RKO (cell line): ENCODE data around the gene CDK11B.

Source experiments
- DNase-seq: peaks from one replicate; pipeline ENCODE4 v3.0.0-alpha.2; 2016; ENCODE audit warnings: low spot score

Gene CDK11B

DNA sequence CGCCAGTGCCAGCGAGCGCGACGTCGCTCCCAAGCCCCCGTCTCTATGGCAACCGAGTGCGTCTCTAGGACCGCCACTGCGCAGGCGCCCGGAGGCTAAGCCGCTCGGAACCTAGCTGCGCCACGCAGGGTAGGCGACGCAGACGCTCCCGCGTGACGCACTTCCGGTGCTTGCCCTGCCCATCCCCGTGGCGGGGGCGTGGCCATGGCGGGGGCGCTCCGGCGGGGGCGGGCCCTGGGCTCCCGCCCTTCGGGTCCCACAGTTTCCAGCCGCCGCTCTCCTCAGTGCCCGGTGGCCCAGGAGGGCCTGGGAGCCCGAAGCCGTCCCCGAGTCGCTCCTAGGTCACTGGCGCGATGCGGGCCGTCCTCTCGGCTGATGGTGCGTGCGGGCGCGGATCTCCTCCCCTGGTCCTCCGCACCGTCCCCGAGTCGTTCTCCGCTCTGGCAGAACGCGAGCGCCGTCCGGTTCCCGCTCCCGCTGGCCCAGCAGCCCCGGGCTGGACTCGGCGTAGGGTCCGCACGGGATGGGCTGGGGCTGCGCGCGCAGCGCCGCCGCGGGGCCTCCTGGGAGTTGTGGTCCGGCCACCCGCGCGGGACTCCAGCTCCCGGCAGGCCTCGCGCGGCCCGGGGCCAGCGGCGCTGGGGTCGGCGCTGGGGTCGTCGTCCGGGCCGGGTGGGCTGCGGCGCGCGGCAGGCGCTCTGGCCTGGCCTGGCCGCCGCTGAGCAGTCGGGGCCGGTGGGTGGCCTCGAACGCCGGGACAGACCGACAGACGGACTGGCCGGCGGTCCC is 43.4 kb downstream of the CDK11B start, which contains the start of gene MIB2:
TSS of gene MIB2 (plus strand) at position 245 of the 789 bp plus-strand sequence. CDS start 7,953 bp downstream, outside the sequence.
- peak; percentile 97 for DNase-seq

DNA sequence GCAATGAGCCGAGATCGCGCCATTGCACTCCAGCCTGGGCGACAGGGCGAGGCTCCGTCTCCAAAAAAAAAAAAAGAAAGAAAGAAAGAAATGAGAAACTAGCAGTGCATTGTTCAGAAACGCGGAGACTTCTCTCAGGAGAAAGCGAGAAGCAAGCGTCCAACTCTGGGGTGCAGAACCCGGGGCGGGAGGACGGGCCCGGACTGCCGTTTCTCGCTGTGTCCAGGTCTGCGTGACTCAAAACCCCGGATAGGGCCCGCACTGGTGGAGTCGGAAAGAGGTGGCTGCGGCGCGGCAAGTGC is 43.9 kb downstream of the CDK11B start:
- DNase-seq, result no peak

DNA sequence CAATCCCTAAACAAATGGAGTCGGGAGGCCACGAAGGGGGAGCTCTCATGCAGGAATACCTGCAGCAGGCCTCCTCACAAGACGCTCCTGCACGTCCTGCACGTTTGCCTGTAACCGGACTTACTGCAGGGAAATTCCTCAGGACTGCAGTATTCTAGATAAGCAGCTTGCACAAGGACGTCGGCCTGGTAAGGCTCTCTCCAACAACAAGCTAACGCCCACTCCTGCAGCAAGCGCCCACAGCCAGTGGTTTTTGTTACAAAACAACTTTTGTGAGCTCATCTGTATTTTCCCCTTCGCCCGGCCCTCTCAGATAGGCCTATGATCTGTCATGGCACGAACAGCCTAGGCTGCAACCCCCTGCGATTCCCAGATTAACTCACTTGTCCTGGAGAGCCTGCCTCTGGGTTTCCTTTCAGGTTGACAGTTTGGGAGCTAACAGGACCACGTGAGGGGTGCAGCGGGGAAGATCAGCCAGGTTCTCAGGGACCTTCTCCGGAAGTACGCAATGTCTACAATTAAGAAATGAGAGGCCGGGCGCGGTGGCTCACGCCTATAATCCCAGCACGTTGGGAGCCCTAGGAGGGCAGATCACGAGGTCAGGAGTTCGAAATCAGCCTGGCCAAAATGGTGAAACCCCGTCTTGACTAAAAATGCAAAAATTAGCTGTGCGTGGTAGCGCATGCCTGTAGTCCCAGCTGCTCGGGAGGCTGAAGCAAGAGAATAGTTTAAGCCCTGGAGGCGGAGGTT is 44.4 kb downstream of the CDK11B start:
- peak; percentile 67 for DNase-seq

DNA sequence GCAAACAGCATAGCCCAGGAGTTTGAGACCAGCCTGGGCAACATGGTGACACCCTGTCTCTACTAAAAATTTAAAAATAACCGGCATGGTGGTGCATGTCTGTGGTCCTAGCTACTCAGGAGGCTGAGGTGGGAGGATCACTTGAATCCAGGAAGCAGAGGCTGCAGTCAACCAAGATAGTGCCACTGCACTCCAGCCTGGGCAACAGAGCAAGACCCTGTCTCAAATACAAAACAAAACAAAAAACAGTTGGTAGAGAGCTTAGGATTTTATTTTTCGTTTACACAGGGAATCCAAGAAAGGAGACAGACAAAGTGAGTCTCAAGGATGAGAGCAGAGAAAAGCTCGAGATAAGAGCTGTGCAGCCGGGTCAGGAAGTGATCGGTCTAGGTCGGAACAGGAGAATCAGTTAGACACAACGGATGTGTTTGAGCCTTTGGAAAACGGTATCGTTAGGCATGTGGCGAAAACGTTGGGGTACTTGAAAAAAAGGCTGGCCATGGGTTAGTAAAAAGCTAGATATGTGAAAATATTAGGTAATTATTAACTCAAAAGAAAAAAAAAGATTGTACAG is 45.2 kb downstream of the CDK11B start:
- DNase-seq, result no peak

DNA sequence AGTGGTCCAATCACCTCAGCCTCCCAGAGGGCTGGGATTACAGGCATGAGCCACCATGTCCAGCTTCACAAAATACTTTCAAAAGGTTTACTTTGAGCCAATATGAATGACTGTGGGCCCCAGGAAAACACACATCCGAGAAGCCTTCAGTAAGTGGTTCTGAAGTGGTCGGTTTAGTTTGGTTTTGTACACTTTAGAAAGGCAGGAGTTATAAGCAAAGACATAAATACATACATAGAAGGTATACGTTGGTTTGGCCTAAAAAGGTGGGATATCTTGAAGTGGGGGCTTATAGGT is 46.8 kb downstream of the CDK11B start:
- no peak for DNase-seq

DNA sequence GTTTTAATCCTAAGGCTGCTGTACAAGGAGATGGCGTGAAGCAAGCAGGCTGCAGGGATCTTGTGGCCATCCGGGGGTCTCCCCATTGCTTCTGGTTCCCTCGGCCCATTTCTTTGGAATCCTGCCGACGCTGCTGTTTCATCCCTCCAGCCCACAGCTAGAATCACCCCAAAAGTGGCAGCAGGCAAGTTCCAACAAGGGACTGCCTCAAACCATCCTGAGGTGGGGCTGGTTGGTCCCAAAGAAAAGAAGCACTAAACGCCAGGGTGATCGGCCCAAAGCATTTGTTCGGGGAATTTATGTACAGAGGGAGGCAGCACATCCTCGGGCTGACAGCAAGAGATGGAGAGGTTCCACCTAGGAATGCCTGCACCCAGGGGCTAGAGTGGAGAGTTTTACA is 48.0 kb downstream of the CDK11B start:
- DNase-seq, result no peak

DNA sequence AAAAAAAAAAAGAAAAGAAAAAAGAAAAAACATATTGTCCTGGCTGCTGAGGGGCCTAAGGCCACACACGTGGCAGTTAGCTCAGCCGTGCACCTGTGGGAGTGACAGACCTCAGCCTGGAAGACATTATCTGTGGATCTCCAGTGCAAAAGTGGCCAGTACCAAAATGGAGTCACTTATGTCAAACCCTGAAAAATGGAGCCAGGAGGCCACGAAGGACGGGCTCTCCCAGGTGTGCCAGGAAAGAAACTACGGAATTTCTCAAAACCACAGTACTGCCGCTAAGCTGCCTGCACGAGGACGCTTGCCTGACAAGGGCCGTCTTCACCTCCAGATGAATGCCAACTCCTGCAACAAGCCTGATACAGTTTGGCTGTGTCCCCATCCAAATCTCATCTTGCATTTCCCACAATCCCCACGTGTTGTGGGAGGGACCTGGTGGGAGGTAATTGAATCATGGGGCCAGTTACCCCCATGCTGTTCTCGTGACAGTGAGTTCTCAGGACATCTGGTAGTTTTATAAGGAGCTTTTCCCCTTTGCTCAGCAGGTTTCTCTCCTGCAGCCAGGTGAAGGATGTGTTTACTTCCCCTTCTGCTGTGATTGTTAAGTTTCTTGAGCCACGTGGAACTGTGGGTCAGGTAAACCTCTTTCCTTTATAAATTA is 48.9 kb downstream of the CDK11B start:
- DNase-seq, result no peak

DNA sequence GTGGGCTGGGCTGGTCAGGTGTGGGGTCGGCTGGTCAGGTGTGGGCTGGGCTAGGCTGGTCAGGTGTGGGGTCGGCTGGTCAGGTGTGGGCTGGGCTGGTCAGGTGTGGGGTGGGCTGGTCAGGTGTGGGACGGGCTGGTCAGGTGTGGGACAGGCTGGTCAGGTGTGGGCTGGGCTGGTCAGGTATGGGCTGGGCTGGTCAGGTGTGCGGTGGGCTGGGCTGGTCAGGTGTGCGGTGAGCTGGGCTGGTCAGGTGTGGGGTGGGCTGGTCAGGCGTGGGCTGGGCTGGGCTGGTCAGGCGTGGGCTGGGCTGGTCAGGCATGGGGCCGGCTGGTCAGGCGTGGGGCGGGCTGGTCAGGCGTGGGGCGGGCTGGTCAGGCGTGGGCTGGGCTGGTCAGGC is 52.6 kb downstream of the CDK11B start:
- no peak for DNase-seq

DNA sequence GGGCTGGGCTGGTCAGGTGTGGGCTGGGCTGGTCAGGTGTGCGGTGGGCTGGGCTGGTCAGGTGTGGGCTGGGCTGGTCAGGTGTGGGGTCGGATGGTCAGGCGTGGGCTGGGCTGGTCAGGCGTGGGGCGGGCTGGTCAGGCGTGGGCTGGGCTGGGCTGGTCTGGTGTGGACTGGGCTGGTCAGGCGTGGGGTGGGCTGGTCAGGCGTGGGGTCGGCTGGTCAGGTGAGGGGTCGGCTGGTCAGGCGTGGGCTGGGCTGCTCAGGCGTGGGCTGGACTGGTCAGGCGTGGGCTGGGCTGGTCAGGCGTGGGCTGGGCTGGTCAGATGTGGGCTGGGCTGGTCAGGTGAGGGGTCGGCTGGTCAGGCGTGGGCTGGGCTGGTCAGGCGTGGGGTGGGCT is 53.1 kb downstream of the CDK11B start:
- DNase-seq, result no peak

DNA sequence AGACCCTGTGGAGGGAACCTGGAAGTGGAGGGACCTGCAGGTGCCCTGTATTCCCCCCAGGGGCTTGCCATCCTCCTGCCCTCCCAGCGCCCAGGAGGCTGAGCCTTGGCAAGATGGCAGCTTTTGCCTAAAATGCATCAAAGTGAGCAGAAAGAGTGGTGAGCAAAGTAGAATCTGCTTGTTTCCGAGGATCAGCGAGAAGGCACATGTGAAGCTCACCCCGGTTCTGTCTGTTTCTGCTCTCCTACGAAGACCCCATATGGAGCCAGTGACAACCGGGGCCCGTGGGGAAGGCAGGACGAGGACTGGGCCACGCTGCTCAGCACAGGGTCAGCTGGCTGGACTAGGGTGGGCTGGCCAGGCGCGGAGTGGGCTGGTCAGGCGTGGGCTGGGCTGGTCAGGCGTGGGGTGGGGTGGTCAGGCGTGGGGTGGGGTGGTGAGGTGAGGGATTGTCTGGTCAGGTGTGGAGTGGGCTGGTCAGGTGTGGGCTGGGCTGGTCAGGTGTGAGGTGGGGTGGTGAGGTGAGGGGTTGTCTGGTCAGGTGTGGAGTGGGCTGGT is 53.7 kb downstream of the CDK11B start:
- DNase-seq, result no peak

DNA sequence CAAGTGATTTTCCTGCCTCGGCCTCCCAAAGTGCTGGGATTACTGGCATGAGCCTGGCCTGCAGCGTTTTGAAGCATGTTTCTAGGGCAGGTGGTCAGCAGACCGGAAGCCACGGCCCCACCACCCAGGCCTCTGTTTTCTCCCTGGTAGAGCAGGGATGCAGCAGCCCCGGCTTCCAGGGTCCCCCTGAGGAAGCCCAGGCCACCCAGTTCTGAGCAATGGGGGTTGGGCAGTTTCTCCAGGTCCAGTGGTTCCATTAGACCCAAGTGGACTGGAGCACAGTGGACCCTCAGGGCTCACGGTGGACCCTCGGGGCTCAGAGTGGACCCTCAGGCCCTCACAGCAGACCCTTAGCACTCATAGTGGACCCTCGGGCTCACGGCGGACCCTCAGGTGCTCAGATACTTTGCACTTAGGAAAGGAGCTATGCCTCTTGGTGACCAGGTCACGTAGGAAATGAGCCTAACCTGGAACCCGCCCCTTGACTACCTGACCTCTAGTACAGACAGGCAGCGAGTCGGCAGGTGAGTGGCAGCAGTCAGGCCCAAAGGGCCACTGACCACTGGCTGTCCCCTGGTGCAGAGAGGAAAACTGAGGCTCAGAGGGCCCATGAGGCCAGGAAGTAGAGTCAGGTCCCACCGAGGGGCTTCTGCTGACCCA is 54.3 kb downstream of the CDK11B start:
- DNase-seq, result no peak

DNA sequence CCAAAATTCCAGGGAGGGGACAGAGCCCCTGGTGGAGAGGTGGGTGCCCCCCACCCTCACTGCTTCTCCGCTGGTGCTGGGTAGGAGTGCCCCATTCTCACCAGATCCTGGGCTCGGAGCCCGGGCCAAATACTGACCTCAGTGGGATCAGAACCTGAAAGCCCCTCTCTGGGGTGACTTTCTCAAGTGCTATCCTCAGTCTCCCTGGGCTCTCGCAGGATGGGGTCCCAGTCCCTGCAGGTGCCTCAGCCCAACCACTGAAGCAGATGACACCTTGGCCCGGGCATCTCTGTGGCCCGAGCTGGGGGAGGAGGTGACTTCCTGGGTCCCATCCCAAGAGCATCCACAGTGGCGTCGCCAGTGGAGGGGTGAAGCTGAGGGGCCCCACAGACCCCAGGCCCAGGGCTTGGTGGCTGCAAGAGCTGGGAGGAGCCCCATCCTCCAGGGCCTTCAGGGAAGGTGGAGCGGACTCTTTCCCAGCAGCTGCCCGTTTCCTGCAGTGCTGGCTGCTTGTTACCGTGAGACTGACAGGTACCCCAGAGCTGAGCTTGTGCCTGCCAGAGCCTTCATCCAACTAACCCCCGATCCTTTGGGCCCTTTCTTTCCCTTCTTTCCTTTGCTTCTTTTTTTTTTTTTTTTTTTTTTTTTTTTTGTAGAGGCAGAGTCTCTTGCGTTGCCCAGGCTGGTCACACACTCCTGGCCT is 55.0 kb downstream of the CDK11B start:
- DNase-seq, result no peak

DNA sequence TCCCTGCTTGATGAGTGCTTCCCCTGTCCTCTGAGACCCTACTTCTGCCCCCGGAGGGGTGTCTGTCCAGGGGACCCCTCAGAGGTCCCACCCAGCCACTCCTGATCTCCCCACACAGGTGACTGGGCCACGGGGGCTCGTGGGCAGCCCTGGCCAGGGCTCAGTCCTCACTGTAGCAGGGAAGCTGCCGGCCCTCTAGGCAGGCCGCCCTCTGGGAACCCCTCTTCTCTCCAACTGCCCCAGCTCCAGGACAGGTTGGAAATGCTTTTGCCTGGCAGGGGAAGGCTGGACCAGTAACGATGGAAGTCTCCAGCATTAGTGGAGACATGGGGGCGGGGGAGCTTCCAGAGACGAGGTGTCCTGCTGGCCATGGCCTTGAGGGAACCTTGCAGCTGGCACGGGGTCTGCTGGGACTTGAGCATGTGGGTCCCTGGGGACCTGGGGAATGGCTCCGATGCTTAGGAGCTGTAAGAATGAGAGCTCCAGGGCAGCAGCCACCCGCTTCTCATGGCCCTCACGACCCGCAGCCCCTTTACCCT is 55.8 kb downstream of the CDK11B start:
- DNase-seq, result no peak

DNA sequence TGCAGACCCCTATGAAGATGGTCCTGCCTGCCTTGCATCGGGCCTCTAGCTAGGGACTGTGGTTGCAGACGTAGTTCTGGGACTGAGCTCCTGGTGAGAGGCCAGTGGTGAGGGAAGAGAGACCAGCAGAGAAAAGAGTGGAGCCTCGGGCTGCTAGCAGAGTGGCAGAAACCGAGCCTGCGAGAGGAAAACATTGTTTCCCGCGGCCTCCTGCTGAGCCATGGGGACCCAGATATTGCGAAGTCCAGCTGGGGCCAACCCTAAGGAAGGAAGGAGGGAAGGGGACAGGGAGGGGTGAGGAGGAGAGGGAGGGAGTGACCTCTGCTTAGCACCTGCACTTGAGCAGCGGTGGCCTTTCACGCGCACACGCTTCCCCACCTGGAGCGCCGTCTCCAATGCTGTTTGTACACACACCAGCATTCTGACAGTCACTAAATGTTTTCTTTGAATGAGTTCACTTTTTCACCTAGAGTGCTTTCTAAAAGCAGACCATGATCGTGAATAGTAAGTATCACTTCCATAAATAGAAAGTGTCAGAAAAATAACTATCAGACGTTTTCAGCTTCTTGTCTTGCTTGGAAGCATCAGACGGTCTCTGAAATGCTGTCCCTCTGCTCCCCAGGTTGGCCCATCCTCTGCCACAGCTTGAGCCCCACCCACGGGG is 56.4 kb downstream of the CDK11B start:
- no peak for DNase-seq

DNA sequence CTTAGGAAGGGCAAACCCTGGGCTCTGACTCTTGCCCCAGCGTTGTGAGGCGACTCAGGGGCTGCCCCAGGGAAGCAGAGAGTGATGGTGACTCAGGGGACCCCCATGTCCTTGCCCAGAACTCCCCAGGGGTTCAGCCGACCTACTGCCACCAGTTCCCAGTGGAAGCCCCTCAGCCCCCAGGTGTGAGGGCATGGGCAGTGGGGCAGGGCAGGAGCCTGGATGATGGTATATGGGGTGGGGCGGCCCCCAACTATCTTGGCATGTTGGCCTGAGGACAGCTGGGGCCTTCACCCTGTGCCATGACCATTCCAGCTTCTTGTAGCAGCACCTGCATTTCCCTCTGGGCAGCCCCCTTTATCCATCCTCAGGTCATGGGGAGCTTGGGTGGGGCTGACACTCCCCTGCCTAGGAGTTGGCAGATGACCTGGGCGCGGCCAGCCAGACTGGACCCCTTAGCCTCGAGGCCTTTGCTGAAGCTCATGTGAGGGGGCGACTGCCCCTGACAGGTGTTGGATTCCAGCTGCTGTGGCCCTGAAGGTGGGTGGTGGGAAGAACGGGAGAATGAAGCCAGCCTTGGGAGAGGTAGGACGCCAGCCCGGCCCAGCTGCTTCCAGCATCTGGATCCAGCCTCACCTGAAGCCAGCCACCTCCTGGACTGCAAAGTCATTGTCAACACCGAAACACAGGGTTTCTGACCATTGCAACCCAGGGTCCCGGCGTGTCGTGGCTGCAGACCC is 57.1 kb downstream of the CDK11B start:
- no peak for DNase-seq

DNA sequence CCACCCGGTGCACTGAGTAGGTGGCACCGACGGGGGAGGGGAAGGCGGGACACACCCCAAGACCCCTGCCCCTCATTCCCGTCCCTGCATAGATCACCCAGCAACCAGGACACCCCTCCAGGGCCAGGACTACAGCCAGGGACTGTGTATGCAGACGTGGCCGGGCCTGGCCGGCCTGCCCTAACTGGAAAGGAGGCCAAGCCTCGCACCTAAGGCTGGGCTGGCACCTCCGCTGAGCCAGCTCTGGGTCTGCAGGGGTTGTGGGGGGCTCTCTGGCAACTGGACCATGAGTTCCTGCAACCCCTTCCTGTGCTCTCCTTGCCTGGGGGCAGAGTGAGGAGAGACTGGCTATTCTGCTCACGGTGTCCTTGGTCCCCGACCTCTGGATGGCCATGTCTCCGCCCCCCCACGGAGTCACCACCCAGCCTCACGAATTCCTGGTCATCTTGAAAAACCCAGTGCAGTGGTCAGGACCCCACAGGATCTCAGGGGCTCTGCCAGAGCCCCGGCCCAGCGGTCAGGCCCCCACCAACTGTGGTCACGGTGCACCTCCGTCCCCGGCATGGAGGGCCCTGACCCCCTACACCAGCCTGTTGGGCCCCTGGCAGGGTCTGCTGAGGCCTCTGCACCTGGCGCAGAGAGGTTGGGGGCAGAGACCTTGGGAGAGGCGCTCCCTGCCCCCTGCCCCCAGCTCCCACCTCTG is 57.8 kb downstream of the CDK11B start:
- DNase-seq, result no peak

DNA sequence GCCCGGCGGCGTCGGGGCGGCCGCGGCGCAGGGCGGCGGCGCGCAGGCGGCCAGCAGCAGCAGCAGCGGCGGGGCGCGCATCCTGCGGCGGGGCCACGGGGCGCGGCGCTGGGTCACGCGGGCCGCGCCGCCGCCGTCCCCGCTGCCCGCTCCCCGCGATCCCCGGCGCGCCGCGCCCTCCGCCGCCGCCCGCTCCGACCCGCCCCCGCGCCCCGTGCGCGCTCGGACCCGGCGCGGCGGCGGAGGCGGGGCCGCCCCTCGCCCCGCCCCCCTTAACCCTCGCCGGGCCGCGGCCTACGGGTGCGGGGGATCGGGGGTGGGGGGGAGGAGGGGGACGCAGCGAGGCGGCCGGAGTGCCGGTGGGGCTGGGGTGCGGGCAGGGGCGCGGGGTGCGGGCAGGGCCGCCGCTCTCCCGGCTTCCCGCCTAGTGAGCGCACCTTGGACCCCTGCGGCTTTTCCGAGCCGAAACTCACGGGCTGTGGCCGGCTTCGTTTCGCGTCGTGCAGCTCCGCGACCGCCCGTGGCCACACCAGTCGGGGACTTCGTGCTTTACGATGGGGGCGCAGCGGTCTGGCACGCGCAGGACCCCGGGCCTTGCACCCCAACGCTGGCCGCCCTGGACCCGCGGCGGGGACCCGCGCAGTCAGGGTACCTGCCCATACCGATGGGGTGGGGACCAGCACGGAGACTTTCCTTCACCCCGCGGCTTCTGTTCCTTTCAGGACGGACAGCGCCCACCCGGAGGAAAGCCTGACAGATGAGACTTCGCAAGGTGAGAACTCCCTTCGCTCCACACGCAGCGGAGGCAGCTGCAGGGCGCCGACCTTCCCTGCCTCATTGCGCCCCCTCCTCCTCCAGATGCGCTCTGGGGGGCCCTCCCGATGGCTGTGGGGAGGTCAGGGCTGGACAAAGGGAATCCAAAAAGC is 58.6 kb downstream of the CDK11B start, which contains the start of gene FNDC10:
TSS of gene FNDC10 (minus strand) at position 201 of the 926 bp plus-strand sequence. CDS start at position 81, 120 bp downstream.
- DNase-seq, result no peak
